GM12872 (cell line): ENCODE measurements around the gene STAT4.

ENCODE experiments used
- TF ChIP-seq, protein P1 (sequence below): IDR thresholded peaks from 3 replicates; pipeline ENCODE4 v1.5.1; 2011; ENCODE audit warnings: low read depth, mild to moderate bottlenecking, low read length, moderate library complexity; ENCODE audit not compliant: insufficient read depth

Gene STAT4

DNA sequence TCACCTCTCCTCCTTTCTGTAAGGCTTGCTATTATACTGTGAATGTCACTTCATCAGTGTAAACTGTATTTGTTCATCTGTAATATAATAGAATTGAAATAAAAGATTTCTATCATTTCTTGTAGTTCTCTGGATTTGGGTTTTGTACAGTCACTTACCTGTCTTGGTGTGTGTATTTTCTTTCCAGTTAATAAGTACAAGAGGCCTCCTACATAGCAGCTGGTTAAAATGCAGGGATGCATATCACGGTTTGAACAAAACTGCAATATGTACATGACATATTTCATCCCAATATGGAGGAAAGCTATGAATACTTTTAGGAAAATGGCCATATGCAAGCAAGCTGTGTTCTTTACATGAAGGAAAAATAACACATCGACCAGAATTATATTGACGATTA, 131.4 kb downstream of the STAT4 start:
- TF ChIP-seq, protein P1, sequence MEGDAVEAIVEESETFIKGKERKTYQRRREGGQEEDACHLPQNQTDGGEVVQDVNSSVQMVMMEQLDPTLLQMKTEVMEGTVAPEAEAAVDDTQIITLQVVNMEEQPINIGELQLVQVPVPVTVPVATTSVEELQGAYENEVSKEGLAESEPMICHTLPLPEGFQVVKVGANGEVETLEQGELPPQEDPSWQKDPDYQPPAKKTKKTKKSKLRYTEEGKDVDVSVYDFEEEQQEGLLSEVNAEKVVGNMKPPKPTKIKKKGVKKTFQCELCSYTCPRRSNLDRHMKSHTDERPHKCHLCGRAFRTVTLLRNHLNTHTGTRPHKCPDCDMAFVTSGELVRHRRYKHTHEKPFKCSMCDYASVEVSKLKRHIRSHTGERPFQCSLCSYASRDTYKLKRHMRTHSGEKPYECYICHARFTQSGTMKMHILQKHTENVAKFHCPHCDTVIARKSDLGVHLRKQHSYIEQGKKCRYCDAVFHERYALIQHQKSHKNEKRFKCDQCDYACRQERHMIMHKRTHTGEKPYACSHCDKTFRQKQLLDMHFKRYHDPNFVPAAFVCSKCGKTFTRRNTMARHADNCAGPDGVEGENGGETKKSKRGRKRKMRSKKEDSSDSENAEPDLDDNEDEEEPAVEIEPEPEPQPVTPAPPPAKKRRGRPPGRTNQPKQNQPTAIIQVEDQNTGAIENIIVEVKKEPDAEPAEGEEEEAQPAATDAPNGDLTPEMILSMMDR, result no peak

DNA sequence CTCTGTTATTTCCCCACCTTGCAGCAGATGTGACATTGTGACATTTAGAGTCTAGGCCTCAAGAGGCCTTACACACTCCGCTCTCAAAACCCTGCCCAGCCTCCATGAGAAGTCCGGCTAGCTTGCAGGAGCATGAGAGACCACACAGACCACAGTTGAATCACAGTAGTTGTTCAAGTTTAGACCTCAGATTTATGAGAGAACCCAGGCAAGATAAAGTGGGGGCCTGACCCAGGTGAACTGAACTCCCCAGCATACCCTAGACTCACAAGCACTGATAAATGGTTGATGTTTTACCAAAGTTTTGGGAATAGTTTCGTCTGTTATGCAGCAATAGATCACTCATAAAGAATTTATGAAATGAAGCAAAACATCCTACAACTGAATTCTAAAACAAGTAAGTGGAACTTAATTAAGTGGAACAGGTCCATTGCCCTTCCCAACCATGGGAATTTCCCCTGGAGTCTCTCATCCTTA, 132.1 kb downstream of the STAT4 start:
- TF ChIP-seq, protein P1, result no peak

DNA sequence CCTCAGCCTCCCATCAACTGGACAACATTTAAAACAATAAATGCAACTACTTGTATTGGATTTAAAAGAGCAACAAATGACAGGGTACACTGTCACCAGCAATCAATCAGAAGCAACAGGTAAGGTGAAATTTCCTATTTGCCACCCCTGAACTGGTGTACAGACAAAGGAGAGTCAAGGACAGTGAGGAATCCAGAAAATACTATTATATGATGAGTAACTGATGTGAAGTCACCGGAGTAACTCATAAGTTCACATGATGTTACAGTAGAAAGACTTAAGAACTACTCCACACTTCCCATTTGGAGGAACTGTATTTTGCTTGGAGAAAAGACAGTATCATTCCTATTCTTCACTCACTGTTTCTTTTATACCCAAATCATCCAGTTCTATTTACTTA, 132.7 kb downstream of the STAT4 start:
- TF ChIP-seq, protein P1, result no peak

DNA sequence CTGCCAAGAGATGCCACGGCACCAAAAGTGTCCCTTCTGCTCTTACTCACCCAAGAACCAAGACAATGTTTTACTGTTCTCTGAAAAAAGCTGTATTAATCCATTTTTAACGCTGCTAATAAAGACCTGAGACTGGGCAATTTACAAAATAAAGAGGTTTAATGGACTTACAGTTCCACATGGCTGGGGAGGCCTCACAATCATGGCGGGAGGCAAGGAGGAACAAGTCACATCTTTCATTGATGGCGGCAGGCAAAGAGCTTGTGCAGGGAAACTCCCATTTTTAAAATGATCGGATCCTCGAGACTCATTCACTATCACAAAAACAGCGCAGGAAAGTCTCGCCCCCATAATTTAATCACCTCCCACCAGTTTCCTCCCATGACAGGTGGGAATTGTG, 135.0 kb downstream of the STAT4 start:
- TF ChIP-seq, protein P1, result no peak

DNA sequence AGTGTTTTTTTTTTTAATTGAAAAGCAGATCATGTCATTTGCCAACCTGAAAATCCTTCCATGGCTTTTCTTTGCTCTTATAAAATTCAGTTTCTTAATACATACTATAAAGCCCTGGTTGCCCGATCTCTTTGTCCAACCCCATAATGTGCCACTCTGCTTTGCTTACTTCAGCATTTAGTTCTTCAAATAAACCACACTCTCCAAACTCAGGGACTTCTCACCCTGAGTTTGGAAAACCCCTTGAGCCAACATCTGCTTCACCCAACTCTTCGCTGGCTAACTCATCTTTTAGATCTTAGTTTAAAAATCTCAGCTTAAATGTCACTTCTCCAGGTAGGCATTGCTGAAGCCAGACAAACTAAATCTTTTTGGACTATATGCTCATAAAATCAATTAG, 135.6 kb downstream of the STAT4 start:
- TF ChIP-seq, protein P1, result no peak

DNA sequence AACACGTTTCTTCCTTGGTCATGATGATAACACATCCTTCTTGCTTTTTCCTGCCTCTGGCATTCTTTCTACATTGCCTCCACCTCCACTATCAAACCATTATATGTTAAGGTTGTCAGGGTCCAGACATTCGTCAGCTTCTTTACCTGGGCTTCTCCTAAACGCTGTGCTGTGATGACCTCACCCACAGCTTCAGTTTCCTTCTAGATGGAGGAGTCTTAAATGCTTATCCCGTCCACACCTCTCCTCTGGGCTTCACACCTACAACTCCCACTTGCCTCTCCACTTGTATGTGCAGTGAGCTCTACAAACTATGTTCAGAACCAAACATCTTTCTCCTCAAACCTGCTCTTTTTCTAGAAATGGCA, 136.2 kb downstream of the STAT4 start:
- TF ChIP-seq, protein P1, result no peak

DNA sequence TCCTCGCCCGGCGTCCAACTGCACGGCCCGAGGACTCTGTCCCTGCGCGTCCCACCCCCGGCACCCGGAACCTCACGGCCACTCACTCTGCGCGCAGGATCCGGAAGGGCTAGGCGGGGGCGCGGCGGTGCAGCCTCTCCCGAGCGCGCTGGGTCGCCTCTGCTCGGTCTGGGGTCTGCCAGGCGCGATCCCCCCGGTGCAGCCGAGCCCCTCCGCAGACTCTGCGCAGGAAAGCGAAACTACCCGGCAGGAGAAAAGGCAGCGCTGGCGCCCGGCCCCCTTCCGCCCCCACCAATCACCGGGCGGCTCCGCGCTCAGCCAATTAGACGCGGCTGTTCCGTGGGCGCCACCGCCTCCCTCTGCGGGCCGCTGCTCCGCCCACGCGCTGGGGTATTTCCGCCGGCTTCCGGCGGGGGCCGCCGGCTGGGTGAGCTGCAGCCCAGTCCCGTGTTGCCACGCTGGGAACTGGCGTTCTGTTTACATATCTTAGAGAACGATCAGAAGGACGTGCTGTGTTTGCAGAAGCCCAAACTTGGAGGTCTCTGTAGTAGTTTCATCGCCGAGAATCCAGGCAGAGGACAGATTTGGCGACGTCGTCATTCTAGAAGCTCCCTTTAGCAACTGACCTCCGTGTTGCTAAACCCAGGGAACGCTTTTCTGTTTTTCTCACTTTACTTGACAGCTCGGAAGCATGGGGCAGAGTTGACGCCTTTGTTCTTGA, 136.7 kb downstream of the STAT4 start, which contains the start of gene STAT1:
TSS of gene STAT1 (minus strand) at position 240 of the 721 bp plus-strand sequence. CDS start 4,168 bp downstream, outside the sequence.
- TF ChIP-seq, protein P1, result no peak
